HepG2 (cell line): ENCODE data around the gene PFN4. TPM values are rescaled to one million over a fixed set of nuclear protein-coding genes. Genes with fewer than 3 reads are reported as not detected.
A peak's percentile ranks its signal among the peaks of the same experiment; 100 is the strongest.

Experiments
- ATAC-seq: fragments of 200-7000 bp; cut with Tn5 transposase; 3 replicates; pipeline ENCODE4 v1.9.1; 2020; ENCODE audit warnings: mild to moderate bottlenecking, moderate library complexity
- BruUV-seq: library from RNA; stranded (reverse); fragments of 400-500 nt; replicated peaks from 2 replicates; lab custom pipeline; 2021; lab: Mats Ljungman, UMichigan
- CTCF ChIA-PET: fragments of 300-600 bp; formaldehyde crosslinking; extraction: SDS; loops from one replicate; lab custom pipeline; 2021; ENCODE audit warnings: low total read pairs, inconsistent platforms, low intra/inter-chr PET ratio; lab: Yijun Ruan, JAX
- POLR2A ChIA-PET: fragments of 350-600 bp; sonication (Branson Sonifier 250); formaldehyde crosslinking; loops from one replicate; lab custom pipeline; 2020; ENCODE audit warnings: antibody characterized with exemption, inconsistent platforms; lab: Yijun Ruan, JAX
- DNase-seq: peaks from one replicate; pipeline ENCODE4 v3.0.0-alpha.2; 2015; ENCODE audit warnings: low spot score
- FAIRE-seq: peaks from 3 replicates; lab custom pipeline; 2011; peaks lifted over from hg19 to GRCh38; lab: Jason Lieb, UNC
- H2AFZ ChIP-seq: one replicate; pipeline ENCODE4 v1.6.1; 2011; ENCODE audit warnings: low read length, inconsistent platforms
- H3K27ac ChIP-seq: fragments of 300-600 bp; 3 replicates; pipeline ENCODE4 v1.8.0; 2011; ENCODE audit warnings: mixed run types, mild to moderate bottlenecking, mixed read lengths, low read length, inconsistent platforms; ENCODE audit not compliant: insufficient read depth; ENCODE audit errors: extremely low read length
- H3K27me3 ChIP-seq, 2 experiments: fragments of 200-600 bp in 1 of 2; 2 replicates in 1 of 2; 3 replicates in 1 of 2; pipeline versions ENCODE4 v1.6.0 to v1.8.0; 2011; ENCODE audit warnings: low read length in 2 of 2, mild to moderate bottlenecking in 2 of 2, moderate library complexity in 2 of 2, inconsistent platforms in 1 of 2; ENCODE audit not compliant: insufficient read depth in 2 of 2, control insufficient read depth in 1 of 2
- H3K36me3 ChIP-seq, 2 experiments: fragments of 200-600 bp in 1 of 2; replicated peaks in 1 of 2; 2 replicates in 1 of 2; 3 replicates in 1 of 2; pipeline versions ENCODE4 v1.5.1 to v1.8.0; 2011; ENCODE audit warnings: low read length in 2 of 2, inconsistent platforms in 1 of 2; ENCODE audit not compliant: insufficient read depth in 2 of 2, control insufficient read depth in 1 of 2
- H3K4me1 ChIP-seq: 2 replicates; pipeline ENCODE4 v1.5.1; 2012; ENCODE audit warnings: low read length, inconsistent platforms; ENCODE audit not compliant: insufficient read depth
- H3K4me2 ChIP-seq: 2 replicates; pipeline ENCODE4 v1.6.0; 2011; ENCODE audit warnings: low read depth, low read length, inconsistent platforms
- H3K4me3 ChIP-seq, 3 experiments: fragments of 200-600 bp in 1 of 3; sonication (generic), shearing (Covaris generic) in 1 of 3; replicated peaks in 1 of 3; 2 replicates each; pipeline ENCODE4 v1.5.1; 2011 to 2016; ENCODE audit warnings: low read length in 3 of 3, inconsistent platforms in 2 of 3, low read depth in 2 of 3, mild to moderate bottlenecking in 2 of 3, control low read depth in 1 of 3, mixed read lengths in 1 of 3; ENCODE audit not compliant: insufficient read depth in 1 of 3
- H3K79me2 ChIP-seq: one replicate; pipeline ENCODE4 v1.6.1; 2011; ENCODE audit warnings: low read length, inconsistent platforms; ENCODE audit not compliant: insufficient read depth
- H3K9ac ChIP-seq: 2 replicates; pipeline ENCODE4 v1.6.0; 2011; ENCODE audit warnings: mild to moderate bottlenecking, low read depth, low read length, inconsistent platforms; ENCODE audit not compliant: insufficient read depth
- H3K9me3 ChIP-seq: 2 replicates; pipeline ENCODE4 v1.5.1; 2012; ENCODE audit warnings: mild to moderate bottlenecking, low read length
- H4K20me1 ChIP-seq: 2 replicates; pipeline ENCODE4 v1.6.0; 2011; ENCODE audit warnings: inconsistent platforms, mild to moderate bottlenecking, low read length, moderate library complexity; ENCODE audit not compliant: insufficient read depth
- CENPBD1 ChIP-seq: sonication (generic); formaldehyde crosslinking; IDR thresholded peaks from 2 replicates; pipeline ENCODE4 v1.8.0; 2022; ENCODE audit warnings: missing genetic modification reagents, low read depth, mild to moderate bottlenecking, borderline replicate concordance
- CHD2 ChIP-seq: IDR thresholded peaks from 2 replicates; pipeline ENCODE4 v1.6.1; 2011; ENCODE audit warnings: low read depth, low read length, improper control_type of control experiment
- ELF1 ChIP-seq: sonication (generic); formaldehyde crosslinking; IDR thresholded peaks from 2 replicates; pipeline ENCODE4 v1.4.0; 2020; ENCODE audit warnings: missing genetic modification reagents
- JDP2 ChIP-seq: sonication (generic); formaldehyde crosslinking; IDR thresholded peaks from 2 replicates; pipeline ENCODE4 v1.8.1; 2022; ENCODE audit warnings: missing genetic modification reagents, borderline replicate concordance
- KAT8 ChIP-seq: IDR thresholded peaks from 2 replicates; pipeline ENCODE4 v1.6.1; 2016; ENCODE audit warnings: missing genetic modification reagents, missing compliant biosample characterization
- KLF16 ChIP-seq, 2 experiments: sonication (generic) in 1 of 2; formaldehyde crosslinking in 1 of 2; IDR thresholded peaks; 2 replicates each; pipeline versions ENCODE4 v1.6.1 to v1.8.0; 2016 to 2023; ENCODE audit warnings: missing genetic modification reagents in 2 of 2, missing compliant biosample characterization in 1 of 2
- NFKB2 ChIP-seq: sonication (generic); formaldehyde crosslinking; IDR thresholded peaks from 2 replicates; pipeline ENCODE4 v1.4.0; 2020; ENCODE audit warnings: missing genetic modification reagents, borderline replicate concordance
- REST ChIP-seq, 2 experiments: IDR thresholded peaks; 2 replicates each; pipeline ENCODE4 v1.6.1; 2011 to 2012; ENCODE audit warnings: low read length in 2 of 2, borderline replicate concordance in 1 of 2, low read depth in 1 of 2, mild to moderate bottlenecking in 1 of 2, moderate library complexity in 1 of 2
- RFX1 ChIP-seq: fragments of 450-650 bp; IDR thresholded peaks from 2 replicates; pipeline ENCODE4 v1.6.1; 2017
- SRY ChIP-seq: sonication (generic); formaldehyde crosslinking; IDR thresholded peaks from 2 replicates; pipeline ENCODE4 v1.8.0; 2022; ENCODE audit warnings: mild to moderate bottlenecking, missing genetic modification reagents
- THRA ChIP-seq: sonication (generic); formaldehyde crosslinking; IDR thresholded peaks from 2 replicates; pipeline ENCODE4 v1.4.0; 2020; ENCODE audit warnings: missing genetic modification reagents, borderline replicate concordance
- ZFP90 ChIP-seq: sonication (generic); formaldehyde crosslinking; IDR thresholded peaks from 2 replicates; pipeline ENCODE4 v1.8.0; 2022; ENCODE audit warnings: missing genetic modification reagents, mild to moderate bottlenecking, inconsistent platforms, borderline replicate concordance
- ZFX ChIP-seq: sonication (generic); formaldehyde crosslinking; IDR thresholded peaks from 2 replicates; pipeline ENCODE4 v1.4.0; 2020; ENCODE audit warnings: mild to moderate bottlenecking, low read depth, missing genetic modification reagents, moderate library complexity
- ZMYM3 ChIP-seq: sonication (generic); formaldehyde crosslinking; IDR thresholded peaks from 2 replicates; pipeline ENCODE4 v1.5.1; 2020; ENCODE audit warnings: mild to moderate bottlenecking, missing genetic modification reagents
- ZNF234 ChIP-seq: sonication (generic); formaldehyde crosslinking; conservative IDR thresholded peaks from 2 replicates; pipeline ENCODE4 v1.5.1; 2020; ENCODE audit warnings: mild to moderate bottlenecking, missing genetic modification reagents
- ZNF253 ChIP-seq: sonication (generic); formaldehyde crosslinking; IDR thresholded peaks from 2 replicates; pipeline ENCODE4 v1.8.0; 2022; ENCODE audit warnings: mild to moderate bottlenecking, missing genetic modification reagents, borderline replicate concordance
- ZNF34 ChIP-seq: sonication (generic); formaldehyde crosslinking; IDR thresholded peaks from 2 replicates; pipeline ENCODE4 v1.4.0; 2020; ENCODE audit warnings: mild to moderate bottlenecking, missing genetic modification reagents, borderline replicate concordance
- WGBS: methylation state at CpG from one replicate; pipeline ENCODE4 v1.1.6; 2017; ENCODE audit warnings: low lambda C conversion rate; 5-methylcytosine and 5-hydroxymethylcytosine counted together
- in situ Hi-C: cut with HindIII; loops from 2 replicates; pipeline ENCODE4 v1.10.0; 2017; ENCODE audit warnings: low pct_unique_long_range_greater_than_20kb; ENCODE audit not compliant: extremely low pct_ligation_motif_present
- intact Hi-C: fragments of 100-400 bp; cut with micrococcal nuclease; formaldehyde crosslinking; loops from one replicate; pipeline ENCODE4 v1.10.0; 2022; ENCODE audit not compliant: unreplicated experiment
- polyA plus RNA-seq, 8 experiments: library from polyadenylated mRNA; depleted of rRNA in 3 of 8; stranded (reverse) in 7 of 8; unstranded in 1 of 8; fragments of >200 nt; fragmentation: Illumina TruSeq in 4 of 8; extraction: Trizol in 4 of 8; gene quantifications; 2 replicates each; pipeline versions ENCODE4 v1.2.1 to v1.2.3, GENCODE V29; 2011 to 2016; ENCODE audit warnings: low read depth in 4 of 8, missing spikeins in 1 of 8, mixed read lengths in 1 of 8; ENCODE audit not compliant: insufficient read depth in 1 of 8
- total RNA-seq, 5 experiments: library from RNA; depleted of rRNA; stranded (reverse); fragments of >200 nt; fragmentation: Illumina TruSeq; extraction: Trizol; gene quantifications; 2 replicates each; pipeline ENCODE4 v1.2.3, GENCODE V29; 2016; ENCODE audit warnings: low read depth in 1 of 5

PFN4 gene
- total and polyA plus RNA-seq, 2 of the 13 experiments (the other 11 are each of a cell fraction or from before 2014, with no cell fraction given) = 0.12 to 0.20 TPM

- Histone ChIP-seq H3K4me2 (peak overlapping the region; percentile 91), H3K27me3 (no peaks in the 10 kb centered on the region; a peak in 1 of 5 replicates), H3K4me1 (peaks cover 22% of the 10 kb centered on the region), H3K36me3 (peaks cover 5 to 9% of the 10 kb centered on the region in 2 experiments; a peak in 3 of 5 replicates), H3K79me2 (no peaks in the 10 kb centered on the region), H4K20me1 (no peaks in the 10 kb centered on the region), H3K4me3 (peak overlapping the region; percentile 67 to 84 (median 74)), H3K27ac (peak overlapping the region; percentile 89), H3K9ac (peak overlapping the region; percentile 79), H2AFZ (peak overlapping the region; percentile 69), H3K9me3 (no peaks in the 10 kb centered on the region)
- DNase-seq (peak; percentile 98), ATAC-seq (peak; percentile 92), FAIRE-seq (peak; percentile 97)
- under 1% methylated on average over 21 of the region's 30 CpGs for WGBS
- in situ Hi-C loops (loop anchor here (10.0 kb wide), 1 partner anchor 81 kb away; no protein-coding TSS in a partner anchor), intact Hi-C loops (loop anchor here (1.0 to 5.0 kb wide), 6 partner anchors 36 to 261 kb away; partner anchors contain the start of genes ATAD2B, FAM228B, PFN4 and WDCP)
- BruUV-seq = TSS peak; percentile 62
- POLR2A ChIA-PET = interaction anchor here (0.6 to 3.4 kb wide), 43 partner anchors 7 to 630 kb away, joined by 3 to 99 read pairs (median 5); partner anchors contain the start of genes ATAD2B, FAM228B, ITSN2 and PFN4
- CTCF ChIA-PET = interaction anchor here (0.6 to 3.5 kb wide), 6 partner anchors 40 to 157 kb away, joined by 4 to 71 read pairs (median 8); partner anchors contain the start of gene ATAD2B
- no peak for TF ChIP-seq ZFX (CRISPR knock-in tag)
- no peak; the same call in none of the 2 replicates for TF ChIP-seq THRA (CRISPR knock-in tag)
- peak; percentile 71 for TF ChIP-seq ZNF34 (CRISPR knock-in tag)
- TF ChIP-seq KAT8 = peak; percentile 72; the same call in 1 of the 2 replicates
- peak; percentile 85 for TF ChIP-seq ZMYM3 (CRISPR knock-in tag)
- no peak for TF ChIP-seq ZNF253 (CRISPR knock-in tag)
- TF ChIP-seq REST (IDR thresholded peaks at IDR 0.05; ENCODE audit: borderline replicate concordance in 1 of 2, low read depth in 1 of 2, low read length in 2 of 2) = peak in 1 of 2 experiments; percentile 65; a peak in 2 of 4 replicates
- no peak for TF ChIP-seq RFX1
- no peak for TF ChIP-seq CHD2
- TF ChIP-seq JDP2 (CRISPR knock-in tag) = no peak
- no peak for TF ChIP-seq NFKB2 (CRISPR knock-in tag)
- no peak for TF ChIP-seq ZNF234 (CRISPR knock-in tag)
- TF ChIP-seq KLF16 (CRISPR knock-in tag; IDR thresholded peaks at IDR 0.05) = peak in 1 of 2 experiments; percentile 53; a peak in 2 of 4 replicates
- TF ChIP-seq ELF1 (CRISPR knock-in tag) = peak; percentile 45; the same call in 1 of the 2 replicates
- no peak; the same call in 1 of the 2 replicates for TF ChIP-seq CENPBD1 (CRISPR knock-in tag)
- TF ChIP-seq SRY (CRISPR knock-in tag) = no peak; the same call in 1 of the 2 replicates
- TF ChIP-seq ZFP90 = no peak; the same call in 1 of the 2 replicates
These were observed 39.4 kb downstream of the PFN4 start for GRCh38 chr2:24083567-24084385.
